Breast epithelium (tissue), 3 donors: Measurements from ENCODE around the gene PLXNC1.

Source experiments
- CTCF ChIP-seq, 3 donors: fragments of 450-650 bp; IDR thresholded peaks; one replicate each; pipeline ENCODE4 v1.5.1; 2016 to 2017; ENCODE audit warnings: antibody characterized with exemption in 3 of 3, mild to moderate bottlenecking in 3 of 3, moderate library complexity in 3 of 3
- POLR2AphosphoS5 ChIP-seq, 3 donors: sonication (generic); formaldehyde crosslinking; IDR thresholded peaks; one replicate each; pipeline ENCODE4 v1.6.1; 2017; ENCODE audit warnings: antibody characterized with exemption in 3 of 3

GRCh38 chr12:94261786-94262185 lies 113.4 kb downstream of the PLXNC1 start:
- peak in 1 of 3 donors; percentile 9 for TF ChIP-seq CTCF (IDR thresholded peaks at IDR 0.05)
- no peak for TF ChIP-seq POLR2AphosphoS5 (IDR thresholded peaks at IDR 0.05)
